ENCODE results near the gene TMPRSS6. TPM values are rescaled to one million over a fixed set of nuclear protein-coding genes. Genes with fewer than 3 reads are reported as not detected.

Gene TMPRSS6
- total and polyA plus RNA-seq, 2 donors (not counting 1 experiment from before 2014, with no cell fraction given), result 0.03 TPM; not detected in 1

DNA sequence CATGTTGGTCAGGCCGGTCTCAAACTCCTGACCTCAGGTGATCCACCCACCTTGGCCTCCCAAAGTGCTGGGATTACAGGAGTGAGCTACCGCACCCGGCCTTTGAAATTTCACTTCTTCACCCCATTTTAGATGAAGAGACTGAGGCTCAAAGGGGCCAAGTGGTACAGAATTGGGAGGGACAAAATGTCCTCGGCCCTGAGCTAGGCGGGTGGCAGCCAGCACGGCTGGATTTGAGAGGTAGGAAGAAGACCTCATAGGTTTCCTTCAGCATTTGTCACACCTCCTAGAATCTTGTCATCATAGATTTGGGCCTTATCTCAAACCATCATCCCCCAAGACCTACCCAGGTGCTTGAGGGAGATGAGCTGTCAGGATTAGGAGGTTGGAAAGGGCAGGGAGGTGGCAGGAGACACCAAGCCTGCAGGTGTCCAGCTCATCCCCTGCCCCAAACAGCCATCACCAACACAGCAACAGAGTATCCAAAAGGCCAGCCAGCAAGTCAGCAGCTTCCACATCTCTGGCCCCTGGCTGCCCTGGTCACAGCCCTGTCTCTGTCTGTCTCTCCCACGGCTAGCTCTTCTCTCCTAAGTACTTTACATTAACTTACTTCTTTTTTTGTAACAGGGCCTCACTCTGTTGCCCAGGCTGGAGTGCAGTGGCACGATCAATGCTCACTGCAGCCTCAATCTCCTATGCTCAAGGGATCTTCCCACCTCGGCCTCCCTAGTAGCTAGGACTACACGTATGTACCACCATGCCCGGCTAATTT, 11.2 kb upstream of the TMPRSS6 start:
- Histone ChIP-seq H4K20me1 (ENCODE audit: control insufficient read depth, insufficient read depth, low read length, poor library complexity, severe bottlenecking) (no peaks in the 10 kb centered on the region), H3K4me3 (ENCODE audit: control extremely low read depth in 1 of 5, extremely low read depth in 1 of 5, insufficient read depth in 1 of 5, low read depth in 2 of 5, low read length in 4 of 5) (no peak overlapping the region), H3K4me1 (ENCODE audit: control insufficient read depth in 2 of 2, insufficient read depth in 2 of 2, low read length in 2 of 2) (peaks cover 14 to 24% of the 10 kb centered on the region in 2 donors), H3K9me3 (ENCODE audit: control extremely low read depth in 1 of 3, control insufficient read depth in 2 of 3, insufficient read depth in 1 of 3, low read length in 2 of 3) (peaks cover 0 to 3% (median 0%) of the 10 kb centered on the region in 3 donors), H3K36me3 (replicated peaks in 1 of 2; ENCODE audit: control extremely low read depth in 1 of 2, control insufficient read depth in 1 of 2, extremely low read depth in 1 of 2, insufficient read depth in 2 of 2, low read length in 1 of 2) (no peaks in the 10 kb centered on the region), H2AFZ (ENCODE audit: insufficient read depth, low read depth, low read length, poor library complexity, severe bottlenecking) (no peak overlapping the region), H3K79me2 (ENCODE audit: control insufficient read depth, insufficient read depth, low read length) (no peaks in the 10 kb centered on the region), H3K4me2 (replicated peaks; ENCODE audit: low read depth, low read length, poor library complexity, severe bottlenecking) (no peak overlapping the region), H3K27me3 (replicated peaks in 1 of 4; ENCODE audit: control extremely low read depth in 1 of 4, control insufficient read depth in 3 of 4, insufficient read depth in 4 of 4, low read length in 3 of 4) (no peaks in the 10 kb centered on the region), H3K27ac (ENCODE audit: low read length in 2 of 2) (no peak overlapping the region), H3K9ac (ENCODE audit: low read length) (no peak overlapping the region)
- TF ChIP-seq, protein P1, sequence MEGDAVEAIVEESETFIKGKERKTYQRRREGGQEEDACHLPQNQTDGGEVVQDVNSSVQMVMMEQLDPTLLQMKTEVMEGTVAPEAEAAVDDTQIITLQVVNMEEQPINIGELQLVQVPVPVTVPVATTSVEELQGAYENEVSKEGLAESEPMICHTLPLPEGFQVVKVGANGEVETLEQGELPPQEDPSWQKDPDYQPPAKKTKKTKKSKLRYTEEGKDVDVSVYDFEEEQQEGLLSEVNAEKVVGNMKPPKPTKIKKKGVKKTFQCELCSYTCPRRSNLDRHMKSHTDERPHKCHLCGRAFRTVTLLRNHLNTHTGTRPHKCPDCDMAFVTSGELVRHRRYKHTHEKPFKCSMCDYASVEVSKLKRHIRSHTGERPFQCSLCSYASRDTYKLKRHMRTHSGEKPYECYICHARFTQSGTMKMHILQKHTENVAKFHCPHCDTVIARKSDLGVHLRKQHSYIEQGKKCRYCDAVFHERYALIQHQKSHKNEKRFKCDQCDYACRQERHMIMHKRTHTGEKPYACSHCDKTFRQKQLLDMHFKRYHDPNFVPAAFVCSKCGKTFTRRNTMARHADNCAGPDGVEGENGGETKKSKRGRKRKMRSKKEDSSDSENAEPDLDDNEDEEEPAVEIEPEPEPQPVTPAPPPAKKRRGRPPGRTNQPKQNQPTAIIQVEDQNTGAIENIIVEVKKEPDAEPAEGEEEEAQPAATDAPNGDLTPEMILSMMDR (IDR thresholded peaks at IDR 0.05), result no peak
- ChIA-PET POLR2A (no interaction called here), CTCF (interaction anchor here (0.7 to 2.7 kb wide), 5 partner anchors 21 to 265 kb away, joined by 3 to 11 read pairs (median 4); no protein-coding TSS in a partner anchor)
- DNase-seq (no peak), ATAC-seq (ENCODE audit: low read depth) (no peak)
- no peak overlapping the region for H3K4me3 Mint-ChIP-seq
- H3K27me3 Mint-ChIP-seq, result no peaks in the 10 kb centered on the region
- intact Hi-C loops (cut with micrococcal nuclease), result no loop called here
- peak overlapping the region; percentile 75 for H3K27ac Mint-ChIP-seq
- H3K9me3 Mint-ChIP-seq (ENCODE audit: insufficient read depth), result no peaks in the 10 kb centered on the region
- peaks cover 29% of the 10 kb centered on the region for H3K4me1 Mint-ChIP-seq
- 86% methylated on average over 1 of the region's 11 CpGs for WGBS (ENCODE audit: insufficient coverage)

DNA sequence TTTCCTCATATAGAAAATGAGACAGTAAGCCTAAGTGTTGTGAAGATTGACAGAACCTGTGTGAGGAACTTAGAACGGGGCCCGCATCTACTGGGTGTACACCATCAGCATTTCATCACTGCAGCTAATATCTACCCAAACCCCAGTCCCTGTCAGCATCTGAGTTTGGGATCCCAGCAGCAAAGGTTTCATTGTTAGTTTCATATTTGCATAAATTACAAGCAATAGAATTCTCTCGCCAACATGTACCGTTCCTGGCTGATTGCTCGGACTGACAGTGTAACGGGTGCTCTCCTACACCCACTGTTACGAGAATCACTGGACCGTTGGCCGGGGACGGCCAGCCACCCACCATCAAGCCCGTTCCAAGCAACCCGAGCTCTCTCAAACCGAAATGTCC, 10.4 kb upstream of the TMPRSS6 start:
- Mint-ChIP-seq H3K27me3 (no peaks in the 10 kb centered on the region), H3K27ac (peak overlapping the region; percentile 81), H3K9me3 (ENCODE audit: insufficient read depth) (no peaks in the 10 kb centered on the region), H3K4me3 (peak overlapping the region; percentile 44), H3K4me1 (peaks cover 28% of the 10 kb centered on the region)
- no peak for TF ChIP-seq EZH2 (IDR thresholded peaks at IDR 0.05; ENCODE audit: borderline replicate concordance, insufficient read depth, low read depth, low read length, poor library complexity, severe bottlenecking)
- TF ChIP-seq, protein P1 (IDR thresholded peaks at IDR 0.05), result no peak
- H3K36me3 ChIP-seq (replicated peaks in 1 of 2; ENCODE audit: control extremely low read depth in 1 of 2, control insufficient read depth in 1 of 2, extremely low read depth in 1 of 2, insufficient read depth in 2 of 2, low read length in 1 of 2), result no peaks in the 10 kb centered on the region
- intact Hi-C loops (cut with micrococcal nuclease), result no loop called here
- no peaks in the 10 kb centered on the region for H4K20me1 ChIP-seq (ENCODE audit: control insufficient read depth, insufficient read depth, low read length, poor library complexity, severe bottlenecking)
- ChIA-PET POLR2A (interaction anchor here (0.7 kb wide), 1 partner anchor 12 kb away, joined by 3 read pairs; no protein-coding TSS in a partner anchor), CTCF (interaction anchor here (0.8 to 2.7 kb wide), 4 partner anchors 20 to 264 kb away, joined by 4 to 11 read pairs (median 5); no protein-coding TSS in a partner anchor)
- H3K4me3 ChIP-seq (ENCODE audit: control extremely low read depth in 1 of 5, extremely low read depth in 1 of 5, insufficient read depth in 1 of 5, low read depth in 2 of 5, low read length in 4 of 5), result no peak overlapping the region
- H3K4me1 ChIP-seq (ENCODE audit: control insufficient read depth in 2 of 2, insufficient read depth in 2 of 2, low read length in 2 of 2), result peaks cover 14 to 24% of the 10 kb centered on the region in 2 donors
- H3K9me3 ChIP-seq (ENCODE audit: control extremely low read depth in 1 of 3, control insufficient read depth in 2 of 3, insufficient read depth in 1 of 3, low read length in 2 of 3), result peaks cover 0 to 3% (median 0%) of the 10 kb centered on the region in 3 donors
- H2AFZ ChIP-seq (ENCODE audit: insufficient read depth, low read depth, low read length, poor library complexity, severe bottlenecking), result no peak overlapping the region
- 63% methylated on average over 6 of the region's 13 CpGs for WGBS (ENCODE audit: insufficient coverage)
- DNase-seq, result no peak
- no peaks in the 10 kb centered on the region for H3K79me2 ChIP-seq (ENCODE audit: control insufficient read depth, insufficient read depth, low read length)
- H3K9ac ChIP-seq (ENCODE audit: low read length), result no peak overlapping the region
- no peaks in the 10 kb centered on the region for H3K27me3 ChIP-seq (replicated peaks in 1 of 4; ENCODE audit: control extremely low read depth in 1 of 4, control insufficient read depth in 3 of 4, insufficient read depth in 4 of 4, low read length in 3 of 4)
- ATAC-seq (ENCODE audit: low read depth), result no peak
- no peak overlapping the region for H3K27ac ChIP-seq (ENCODE audit: low read length in 2 of 2)
- peak overlapping the region; percentile 15 for H3K4me2 ChIP-seq (replicated peaks; ENCODE audit: low read depth, low read length, poor library complexity, severe bottlenecking)
